NCI-H2029 (cell line): ENCODE data around the gene TMEM121.

Source experiments
- DNase-seq: peaks from one replicate; lab custom pipeline; 2025; lab: John Stamatoyannopoulos, UW

Gene TMEM121

GRCh38 chr14:105487449-105487985 lies 38.9 kb upstream of the TMEM121 start:
- DNase-seq: no peak

GRCh38 chr14:105487986-105488777 lies 38.2 kb upstream of the TMEM121 start:
- no peak for DNase-seq

GRCh38 chr14:105488781-105489541 lies 37.4 kb upstream of the TMEM121 start:
- no peak for DNase-seq

GRCh38 chr14:105489542-105490266 lies 36.7 kb upstream of the TMEM121 start:
- DNase-seq: peak; percentile 51

GRCh38 chr14:105490267-105490571 lies 36.2 kb upstream of the TMEM121 start:
- no peak for DNase-seq

- DNase-seq: peak; percentile 94
These were observed 35.6 kb upstream of the TMEM121 start, which contains the start of gene TEDC1 for GRCh38 chr14:105490572-105491365. TEDC1 (plus strand) TSS chr14:105491246; CDS start chr14:105491376, 130 bp downstream.

- no peak for DNase-seq
These were observed 34.9 kb upstream of the TMEM121 start for GRCh38 chr14:105491366-105491973.

GRCh38 chr14:105492031-105492970 lies 34.1 kb upstream of the TMEM121 start:
- DNase-seq: no peak

- no peak for DNase-seq
These were observed 33.2 kb upstream of the TMEM121 start for GRCh38 chr14:105492971-105493871.

GRCh38 chr14:105493921-105494605 lies 32.3 kb upstream of the TMEM121 start:
- no peak for DNase-seq

- no peak for DNase-seq
These were observed 31.8 kb upstream of the TMEM121 start for GRCh38 chr14:105494606-105494929.

- no peak for DNase-seq
These were observed 31.0 kb upstream of the TMEM121 start for GRCh38 chr14:105495101-105495989.

- DNase-seq: no peak
These were observed 30.2 kb upstream of the TMEM121 start for GRCh38 chr14:105495990-105496830.

GRCh38 chr14:105496831-105497591 lies 29.4 kb upstream of the TMEM121 start:
- no peak for DNase-seq

GRCh38 chr14:105497671-105498429 lies 28.5 kb upstream of the TMEM121 start:
- no peak for DNase-seq
